HCT116 (cell line): ENCODE measurements around the gene SPRED2.

Experiments
- EZH2 ChIP-seq: fragments of 200-600 bp; sonication (generic); IDR thresholded peaks from 2 replicates; pipeline ENCODE4 v1.6.1; 2017; ENCODE audit warnings: antibody characterized with exemption, mixed run types
- EZH2phosphoT487 ChIP-seq: fragments of 200-600 bp; IDR thresholded peaks from 2 replicates; pipeline ENCODE4 v1.6.1; 2018; ENCODE audit warnings: antibody characterized with exemption, borderline replicate concordance
- FOSL1 ChIP-seq: IDR thresholded peaks from 2 replicates; pipeline ENCODE4 v1.6.1; 2012; ENCODE audit warnings: low read depth
- MAX ChIP-seq: IDR thresholded peaks from 2 replicates; pipeline ENCODE4 v1.6.1; 2012
- POLR2A ChIP-seq: IDR thresholded peaks from 2 replicates; pipeline ENCODE4 v1.7.0; 2011; ENCODE audit warnings: borderline replicate concordance; ENCODE audit not compliant: insufficient read depth, insufficient read length; ENCODE audit errors: extremely low read depth
- POLR2AphosphoS5 ChIP-seq: IDR thresholded peaks from 2 replicates; pipeline ENCODE4 v1.6.1; 2011; ENCODE audit warnings: mild to moderate bottlenecking, low read depth, low read length, moderate library complexity
- RAD21 ChIP-seq: IDR thresholded peaks from 2 replicates; pipeline ENCODE4 v1.6.1; 2012; ENCODE audit warnings: low read depth, mild to moderate bottlenecking
- SP1 ChIP-seq: IDR thresholded peaks from 2 replicates; pipeline ENCODE4 v1.6.1; 2012; ENCODE audit warnings: low read depth
- YY1 ChIP-seq: IDR thresholded peaks from 2 replicates; pipeline ENCODE4 v1.6.1; 2011; ENCODE audit warnings: low read length, low read depth, moderate library complexity, mild to moderate bottlenecking; ENCODE audit not compliant: insufficient replicate concordance; ENCODE audit errors: extremely low read depth
- ZFX ChIP-seq: fragments of 450-650 bp; IDR thresholded peaks from 2 replicates; pipeline ENCODE4 v1.6.1; 2017
- TF ChIP-seq, protein P1 (sequence below), 3 experiments: fragments of 200-600 bp in 1 of 3; sonication (generic) in 1 of 3; IDR thresholded peaks in 2 of 3; conservative IDR thresholded peaks in 1 of 3; 2 replicates each; pipeline ENCODE4 v1.5.1; 2012 to 2017; ENCODE audit warnings: low read depth in 2 of 3, low read length in 2 of 3, antibody characterized with exemption in 1 of 3, borderline replicate concordance in 1 of 3, control low read depth in 1 of 3, mild to moderate bottlenecking in 1 of 3, mixed read lengths in 1 of 3, mixed run types in 1 of 3, moderate library complexity in 1 of 3; ENCODE audit not compliant: insufficient read depth in 1 of 3

GRCh38 chr2:65395621-65396347 lies 36.6 kb downstream of the SPRED2 start:
- TF ChIP-seq, protein P1, sequence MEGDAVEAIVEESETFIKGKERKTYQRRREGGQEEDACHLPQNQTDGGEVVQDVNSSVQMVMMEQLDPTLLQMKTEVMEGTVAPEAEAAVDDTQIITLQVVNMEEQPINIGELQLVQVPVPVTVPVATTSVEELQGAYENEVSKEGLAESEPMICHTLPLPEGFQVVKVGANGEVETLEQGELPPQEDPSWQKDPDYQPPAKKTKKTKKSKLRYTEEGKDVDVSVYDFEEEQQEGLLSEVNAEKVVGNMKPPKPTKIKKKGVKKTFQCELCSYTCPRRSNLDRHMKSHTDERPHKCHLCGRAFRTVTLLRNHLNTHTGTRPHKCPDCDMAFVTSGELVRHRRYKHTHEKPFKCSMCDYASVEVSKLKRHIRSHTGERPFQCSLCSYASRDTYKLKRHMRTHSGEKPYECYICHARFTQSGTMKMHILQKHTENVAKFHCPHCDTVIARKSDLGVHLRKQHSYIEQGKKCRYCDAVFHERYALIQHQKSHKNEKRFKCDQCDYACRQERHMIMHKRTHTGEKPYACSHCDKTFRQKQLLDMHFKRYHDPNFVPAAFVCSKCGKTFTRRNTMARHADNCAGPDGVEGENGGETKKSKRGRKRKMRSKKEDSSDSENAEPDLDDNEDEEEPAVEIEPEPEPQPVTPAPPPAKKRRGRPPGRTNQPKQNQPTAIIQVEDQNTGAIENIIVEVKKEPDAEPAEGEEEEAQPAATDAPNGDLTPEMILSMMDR (IDR thresholded peaks at IDR 0.05 in 2 of 3, conservative IDR thresholded peaks at IDR 0.05 in 1 of 3; ENCODE audit: borderline replicate concordance in 1 of 3, insufficient read depth in 1 of 3, low read depth in 2 of 3, low read length in 2 of 3), result no peak
- TF ChIP-seq POLR2A (no peak), EZH2phosphoT487 (no peak), EZH2 (no peak), MAX (no peak), FOSL1 (no peak), YY1 (no peak), ZFX (no peak), RAD21 (no peak), SP1 (no peak), POLR2AphosphoS5 (no peak)
